NCI-H82 treated with DMSO at 0.1 percent for 48 hours (cell line): ENCODE results near the gene CUL3.
"Not testable (repeated sequence)": the region's sequence is repeated elsewhere in the genome, so short reads cannot be mapped to it uniquely, and the experiment has no call there.

Experiments
- DNase-seq: peaks from one replicate; lab custom pipeline; 2025; ENCODE audit not compliant: unreplicated experiment; lab: John Stamatoyannopoulos, UW

CUL3 gene

GRCh38 chr2:224485081-224486014 lies 99.8 kb downstream of the CUL3 start:
- not testable (repeated sequence) for DNase-seq

GRCh38 chr2:224479826-224480225 lies 105.3 kb downstream of the CUL3 start:
- DNase-seq, result no peak

GRCh38 chr2:224472827-224473226 lies 112.3 kb downstream of the CUL3 start:
- DNase-seq, result no peak

GRCh38 chr2:224472137-224472536 lies 113.0 kb downstream of the CUL3 start:
- no peak for DNase-seq

GRCh38 chr2:224469374-224469964 lies 115.7 kb downstream of the CUL3 start:
- no peak for DNase-seq

GRCh38 chr2:224466304-224466895 lies 118.8 kb downstream of the CUL3 start:
- DNase-seq, result no peak

DNA sequence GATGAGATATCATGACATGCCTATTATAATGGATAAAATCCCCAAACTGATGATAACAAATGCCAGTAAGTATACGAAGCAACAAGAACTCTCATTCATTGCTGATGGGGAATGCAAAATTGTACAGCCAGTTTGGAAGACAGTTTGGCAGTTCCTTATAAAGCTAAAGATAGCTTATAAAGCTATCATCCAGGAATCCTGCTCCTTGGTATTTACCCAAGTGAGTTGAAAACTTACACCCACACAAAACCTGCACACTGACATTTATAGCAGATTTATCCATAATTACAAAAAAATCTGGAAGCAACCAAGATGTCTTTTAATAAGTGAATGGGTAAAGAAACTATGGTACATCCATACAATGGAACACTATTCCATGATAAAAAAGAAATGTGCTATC lies 123.8 kb downstream of the CUL3 start:
- DNase-seq, result no peak

DNA sequence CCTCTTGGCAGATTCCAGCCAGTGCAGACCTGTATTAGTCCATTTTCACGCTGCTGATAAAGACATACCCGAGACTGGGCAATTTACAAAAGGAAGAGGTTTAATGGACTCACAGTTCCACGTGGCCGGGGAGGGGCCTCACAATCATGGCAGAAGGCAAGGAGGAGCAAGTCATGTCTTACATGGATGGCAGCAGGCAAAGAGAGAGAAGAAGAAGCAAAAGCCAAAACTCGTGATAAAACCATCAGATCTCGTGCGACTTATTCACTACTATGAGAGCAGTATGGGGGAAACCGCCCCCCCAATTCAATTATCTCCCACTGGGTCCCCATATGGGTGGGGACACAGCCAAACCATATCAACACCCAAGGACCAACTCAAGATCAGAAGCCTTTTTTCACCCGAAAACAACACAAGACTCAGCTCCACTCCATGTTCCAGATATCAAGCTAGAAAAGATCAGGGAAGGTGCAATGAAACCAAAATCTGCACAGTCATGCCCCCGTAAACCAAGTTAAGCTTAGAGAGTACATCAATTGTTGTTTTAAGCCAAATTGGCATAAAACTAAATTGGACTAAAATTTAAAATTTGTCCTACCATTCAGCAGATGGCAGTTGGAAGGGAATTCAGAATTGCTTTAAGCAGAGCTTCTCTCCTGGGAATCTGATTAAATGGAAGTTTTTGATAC lies 127.6 kb downstream of the CUL3 start:
- DNase-seq, result no peak

DNA sequence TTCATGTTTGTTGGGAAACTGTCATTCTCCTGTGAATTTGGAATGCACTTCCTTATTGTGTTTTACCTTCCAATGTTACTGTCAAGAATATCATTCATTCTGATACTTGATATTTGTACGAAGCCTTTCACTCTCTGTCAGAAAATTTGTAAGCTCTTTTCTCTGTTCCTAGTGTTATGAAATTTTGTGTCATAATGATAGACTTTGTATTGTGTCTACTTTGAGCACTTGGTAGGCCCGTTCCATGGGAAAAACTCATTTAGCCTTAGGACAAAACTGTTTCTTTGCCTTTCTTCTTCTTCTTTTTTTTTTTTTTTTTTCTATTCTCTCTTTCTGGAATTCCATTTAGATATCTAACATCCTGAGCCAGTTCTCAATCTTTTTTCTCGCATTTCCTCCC lies 131.3 kb downstream of the CUL3 start:
- DNase-seq, result no peak

DNA sequence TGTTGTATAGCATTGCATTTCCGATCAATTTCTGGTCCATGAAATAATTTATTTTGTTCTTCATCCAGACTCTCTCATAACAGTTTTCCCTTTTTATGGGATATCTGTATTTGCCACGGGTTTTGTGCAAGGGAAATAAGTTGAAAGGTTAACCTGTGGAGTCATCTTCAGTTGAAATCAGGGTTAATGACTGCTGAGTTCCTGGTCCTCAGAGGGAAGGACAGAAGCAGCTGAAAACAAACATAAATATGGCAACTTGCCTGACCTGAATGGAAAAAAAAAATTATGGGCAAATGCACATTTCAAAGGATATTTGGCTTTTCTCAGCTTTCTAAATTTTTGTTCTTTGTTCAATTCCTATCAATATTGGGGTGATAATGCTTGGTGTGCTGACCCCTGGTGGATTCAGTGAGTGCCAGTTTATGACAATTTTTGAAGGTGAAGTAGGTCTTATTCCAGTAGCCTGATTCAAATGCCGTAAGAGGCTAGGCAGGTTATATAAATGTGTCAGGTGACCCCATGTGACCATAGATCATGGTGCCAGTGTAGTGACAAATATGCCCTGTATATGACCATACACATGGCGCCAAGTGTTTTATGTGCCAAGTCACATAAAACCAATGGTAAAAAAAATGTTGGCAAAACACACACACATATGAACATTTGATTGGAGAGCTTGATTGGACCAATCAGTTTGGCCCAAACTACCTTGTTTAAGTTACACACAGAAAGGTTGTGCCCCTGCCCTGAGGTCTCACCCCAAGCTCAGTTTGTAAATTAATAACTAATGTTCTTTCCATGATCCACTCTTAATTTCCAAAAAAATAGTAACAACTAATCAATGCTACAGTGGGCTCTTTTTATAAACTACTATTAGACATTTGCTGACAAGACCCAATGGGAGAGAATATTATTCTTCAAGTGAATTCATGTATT lies 135.7 kb downstream of the CUL3 start:
- no peak for DNase-seq

- no peak for DNase-seq
These were observed 136.9 kb downstream of the CUL3 start for GRCh38 chr2:224448236-224448635.

DNA sequence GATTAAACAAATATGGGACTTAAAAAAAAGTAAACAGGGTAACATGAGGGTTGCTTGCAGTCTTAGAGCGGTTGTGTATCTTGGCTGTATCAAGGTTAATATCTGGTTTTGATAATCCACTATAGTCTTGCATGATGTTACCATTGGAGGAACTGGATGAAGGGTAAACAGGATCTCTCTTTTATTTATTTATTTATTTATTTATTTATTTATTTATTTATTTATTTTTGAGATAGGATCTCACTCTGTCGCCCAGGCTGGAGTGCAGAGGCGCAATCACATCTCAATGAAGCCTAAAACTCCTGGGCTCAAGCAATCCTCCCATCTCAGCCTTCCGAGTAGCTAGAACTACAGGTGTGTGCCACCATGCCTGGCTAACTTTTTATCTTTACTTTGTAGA lies 140.4 kb downstream of the CUL3 start:
- DNase-seq, result no peak

- no peak for DNase-seq
These were observed 141.1 kb downstream of the CUL3 start for GRCh38 chr2:224444021-224444420.

GRCh38 chr2:224442071-224442967 lies 142.8 kb downstream of the CUL3 start:
- DNase-seq, result no peak

- DNase-seq, result no peak
These were observed 144.2 kb downstream of the CUL3 start for GRCh38 chr2:224440988-224441387.

- no peak for DNase-seq
These were observed 146.4 kb downstream of the CUL3 start for GRCh38 chr2:224438726-224439125.

DNA sequence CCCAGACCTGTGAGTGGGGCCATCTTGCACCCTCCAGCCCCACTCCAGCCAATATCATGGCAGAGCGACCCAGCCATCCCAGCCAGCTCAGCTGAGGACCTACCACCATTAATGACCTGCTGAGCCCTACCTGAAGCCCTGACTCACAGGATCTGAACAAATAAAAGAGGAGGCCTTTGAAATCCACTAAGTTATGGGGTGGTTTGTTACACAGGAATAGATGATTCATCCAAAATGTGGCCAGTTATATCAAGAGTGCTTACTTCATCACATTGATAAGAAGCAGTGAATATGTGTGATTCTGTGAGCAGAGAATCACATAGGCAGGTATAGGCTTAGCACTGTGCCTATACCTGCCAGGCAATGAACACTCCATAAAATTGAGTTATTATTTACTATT lies 148.5 kb downstream of the CUL3 start:
- DNase-seq, result no peak

DNA sequence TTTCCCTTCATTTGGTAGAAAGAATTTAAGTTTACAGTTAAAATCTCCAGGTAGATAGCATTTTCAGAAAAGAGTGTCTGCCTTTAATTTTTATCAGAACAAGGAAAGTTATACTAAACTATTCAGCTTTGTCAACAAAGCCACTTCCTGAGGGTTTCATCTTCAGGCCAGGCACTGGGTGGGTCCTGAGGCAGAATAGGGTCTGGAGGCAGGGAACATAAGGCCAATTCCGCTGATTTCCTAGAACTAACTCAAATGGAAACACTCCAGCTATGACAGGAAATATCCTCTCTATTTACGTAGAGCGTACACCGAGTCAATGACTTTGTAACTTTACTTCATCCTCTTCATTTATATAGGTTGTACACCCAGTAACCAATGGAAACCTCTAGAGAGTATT lies 150.5 kb downstream of the CUL3 start:
- DNase-seq, result no peak

GRCh38 chr2:224433442-224433841 lies 151.7 kb downstream of the CUL3 start:
- no peak for DNase-seq
